HepG2 (cell line): ENCODE results near the gene CUL4A. TPM values are rescaled to one million over a fixed set of nuclear protein-coding genes. Genes with fewer than 3 reads are reported as not detected.

Source experiments
- FOXO1 ChIP-seq: sonication (generic); formaldehyde crosslinking; IDR thresholded peaks from 2 replicates; pipeline ENCODE4 v1.4.0; 2020; ENCODE audit warnings: missing genetic modification reagents
- HOXA7 ChIP-seq: sonication (generic); formaldehyde crosslinking; IDR thresholded peaks from 2 replicates; pipeline ENCODE4 v1.8.1; 2022; ENCODE audit warnings: mild to moderate bottlenecking, missing genetic modification reagents, moderate library complexity
- NFYB ChIP-seq: sonication (generic); formaldehyde crosslinking; IDR thresholded peaks from 2 replicates; pipeline ENCODE4 v1.4.0; 2020; ENCODE audit warnings: missing genetic modification reagents
- RBFOX2 ChIP-seq: fragments of 200-400 bp; formaldehyde crosslinking; IDR thresholded peaks from 2 replicates; pipeline ENCODE4 v1.6.1; 2017; ENCODE audit warnings: low read depth, mild to moderate bottlenecking, low read length
- SSRP1 ChIP-seq: IDR thresholded peaks from 2 replicates; pipeline ENCODE4 v1.6.1; 2016; ENCODE audit warnings: control low read depth
- THAP11 ChIP-seq: IDR thresholded peaks from 2 replicates; pipeline ENCODE4 v1.6.1; 2016; ENCODE audit warnings: missing biosample characterization, missing genetic modification reagents
- ZBTB38 ChIP-seq: sonication (generic); formaldehyde crosslinking; IDR thresholded peaks from 2 replicates; pipeline ENCODE4 v1.5.1; 2020; ENCODE audit warnings: mild to moderate bottlenecking, missing genetic modification reagents
- ZNF12 ChIP-seq: sonication (generic); formaldehyde crosslinking; IDR thresholded peaks from 2 replicates; pipeline ENCODE4 v1.5.0; 2020; ENCODE audit warnings: missing genetic modification reagents
- ZNF20 ChIP-seq: sonication (generic); formaldehyde crosslinking; IDR thresholded peaks from 2 replicates; pipeline ENCODE4 v1.4.0; 2020; ENCODE audit warnings: mild to moderate bottlenecking, moderate library complexity, missing genetic modification reagents
- ZNF337 ChIP-seq: sonication (generic); formaldehyde crosslinking; IDR thresholded peaks from 2 replicates; pipeline ENCODE4 v1.5.1; 2020; ENCODE audit warnings: missing genetic modification reagents, low read depth, mild to moderate bottlenecking, borderline replicate concordance
- ZNF460 ChIP-seq: sonication (generic); formaldehyde crosslinking; IDR thresholded peaks from 2 replicates; pipeline ENCODE4 v1.5.1; 2020; ENCODE audit warnings: missing genetic modification reagents, mild to moderate bottlenecking, borderline replicate concordance
- ZNF598 ChIP-seq: sonication (generic); formaldehyde crosslinking; IDR thresholded peaks from 2 replicates; pipeline ENCODE4 v1.5.1; 2020; ENCODE audit warnings: mild to moderate bottlenecking, missing genetic modification reagents, borderline replicate concordance
- polyA plus RNA-seq, 8 experiments: library from polyadenylated mRNA; depleted of rRNA in 3 of 8; stranded (reverse) in 7 of 8; unstranded in 1 of 8; fragments of >200 nt; fragmentation: Illumina TruSeq in 4 of 8; extraction: Trizol in 4 of 8; gene quantifications; 2 replicates each; pipeline versions ENCODE4 v1.2.1 to v1.2.3, GENCODE V29; 2011 to 2016; ENCODE audit warnings: low read depth in 4 of 8, missing spikeins in 1 of 8, mixed read lengths in 1 of 8; ENCODE audit not compliant: insufficient read depth in 1 of 8
- total RNA-seq, 5 experiments: library from RNA; depleted of rRNA; stranded (reverse); fragments of >200 nt; fragmentation: Illumina TruSeq; extraction: Trizol; gene quantifications; 2 replicates each; pipeline ENCODE4 v1.2.3, GENCODE V29; 2016; ENCODE audit warnings: low read depth in 1 of 5
- TF ChIP-seq, protein P1 (sequence below): sonication (generic); formaldehyde crosslinking; IDR thresholded peaks from 2 replicates; pipeline ENCODE4 v1.4.0; 2020; ENCODE audit warnings: low read depth, missing genetic modification reagents
- TF ChIP-seq, protein P2 (sequence below): sonication (generic); formaldehyde crosslinking; IDR thresholded peaks from 2 replicates; pipeline ENCODE4 v1.4.0; 2020; ENCODE audit warnings: missing genetic modification reagents, borderline replicate concordance
- TF ChIP-seq, protein P3 (sequence below): sonication (generic); formaldehyde crosslinking; IDR thresholded peaks from 2 replicates; pipeline ENCODE4 v1.4.0; 2020; ENCODE audit warnings: missing genetic modification reagents, borderline replicate concordance
- TF ChIP-seq, protein P4 (sequence below): sonication (generic); formaldehyde crosslinking; IDR thresholded peaks from 2 replicates; pipeline ENCODE4 v1.8.0; 2022; ENCODE audit warnings: low read depth, missing genetic modification reagents
- TF ChIP-seq, protein P5 (sequence below): sonication (generic); formaldehyde crosslinking; IDR thresholded peaks from 2 replicates; pipeline ENCODE4 v1.4.0; 2020; ENCODE audit warnings: low read depth, mild to moderate bottlenecking, missing genetic modification reagents
- TF ChIP-seq, protein P6 (sequence below): IDR thresholded peaks from 2 replicates; pipeline ENCODE4 v1.6.1; 2012; ENCODE audit warnings: inconsistent platforms

Gene CUL4A
- total and polyA plus RNA-seq, 2 of the 13 experiments (the other 11 are each of a cell fraction or from before 2014, with no cell fraction given): 51.2 to 75.3 TPM

DNA sequence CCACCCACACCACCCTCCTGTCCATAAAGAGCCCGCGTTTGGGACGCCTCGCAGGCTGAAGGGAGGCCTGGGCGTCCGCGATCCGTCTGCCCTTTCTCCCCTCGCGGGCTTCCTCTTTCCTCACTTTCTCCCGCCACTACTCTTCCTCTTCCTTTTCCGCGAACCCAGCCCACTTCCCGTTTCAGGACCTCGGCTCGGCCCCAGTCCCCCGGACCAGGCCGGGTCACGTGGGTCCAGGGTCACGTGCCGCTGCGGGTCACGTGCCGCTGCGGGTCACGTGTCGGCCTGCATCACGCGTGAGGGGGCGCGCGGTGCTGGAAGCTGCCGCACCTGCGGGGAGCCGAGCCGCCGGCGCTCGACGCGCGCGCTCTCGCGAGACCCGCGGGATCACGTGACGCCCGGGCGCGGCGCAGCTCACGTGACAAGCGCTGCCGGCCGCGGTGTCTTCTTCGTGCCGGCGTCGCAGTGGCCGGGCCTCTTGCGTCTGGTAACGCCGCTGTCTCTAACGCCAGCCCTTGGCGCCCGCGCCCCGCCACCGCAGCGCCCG lies 87.5 kb downstream of the CUL4A start, which contains the start of gene LAMP1 (continued):
- TF ChIP-seq, protein P1, sequence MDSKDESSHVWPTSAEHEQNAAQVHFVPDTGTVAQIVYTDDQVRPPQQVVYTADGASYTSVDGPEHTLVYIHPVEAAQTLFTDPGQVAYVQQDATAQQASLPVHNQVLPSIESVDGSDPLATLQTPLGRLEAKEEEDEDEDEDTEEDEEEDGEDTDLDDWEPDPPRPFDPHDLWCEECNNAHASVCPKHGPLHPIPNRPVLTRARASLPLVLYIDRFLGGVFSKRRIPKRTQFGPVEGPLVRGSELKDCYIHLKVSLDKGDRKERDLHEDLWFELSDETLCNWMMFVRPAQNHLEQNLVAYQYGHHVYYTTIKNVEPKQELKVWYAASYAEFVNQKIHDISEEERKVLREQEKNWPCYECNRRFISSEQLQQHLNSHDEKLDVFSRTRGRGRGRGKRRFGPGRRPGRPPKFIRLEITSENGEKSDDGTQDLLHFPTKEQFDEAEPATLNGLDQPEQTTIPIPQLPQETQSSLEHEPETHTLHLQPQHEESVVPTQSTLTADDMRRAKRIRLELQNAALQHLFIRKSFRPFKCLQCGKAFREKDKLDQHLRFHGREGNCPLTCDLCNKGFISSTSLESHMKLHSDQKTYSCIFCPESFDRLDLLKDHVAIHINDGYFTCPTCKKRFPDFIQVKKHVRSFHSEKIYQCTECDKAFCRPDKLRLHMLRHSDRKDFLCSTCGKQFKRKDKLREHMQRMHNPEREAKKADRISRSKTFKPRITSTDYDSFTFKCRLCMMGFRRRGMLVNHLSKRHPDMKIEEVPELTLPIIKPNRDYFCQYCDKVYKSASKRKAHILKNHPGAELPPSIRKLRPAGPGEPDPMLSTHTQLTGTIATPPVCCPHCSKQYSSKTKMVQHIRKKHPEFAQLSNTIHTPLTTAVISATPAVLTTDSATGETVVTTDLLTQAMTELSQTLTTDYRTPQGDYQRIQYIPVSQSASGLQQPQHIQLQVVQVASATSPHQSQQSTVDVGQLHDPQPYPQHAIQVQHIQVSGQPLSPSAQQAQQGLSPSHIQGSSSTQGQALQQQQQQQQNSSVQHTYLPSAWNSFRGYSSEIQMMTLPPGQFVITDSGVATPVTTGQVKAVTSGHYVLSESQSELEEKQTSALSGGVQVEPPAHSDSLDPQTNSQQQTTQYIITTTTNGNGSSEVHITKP: no peak; the same call in 1 of the 2 replicates
- TF ChIP-seq FOXO1 (CRISPR knock-in tag) (peak; percentile 88), NFYB (peak; percentile 43), SSRP1 (CRISPR knock-in tag) (no peak), ZBTB38 (CRISPR knock-in tag) (peak; percentile 97), ZNF460 (CRISPR knock-in tag) (no peak), ZNF337 (CRISPR knock-in tag) (peak; percentile 79; the same call in 1 of the 2 replicates), ZNF20 (CRISPR knock-in tag) (0 out of 2 replicates have a peak, but pooled peaks have one; percentile 62), ZNF12 (CRISPR knock-in tag) (peak; percentile 69), ZNF598 (peak; percentile 49; the same call in 1 of the 2 replicates), RBFOX2 (peak; percentile 90), THAP11 (CRISPR knock-in tag) (peak; percentile 95), HOXA7 (CRISPR knock-in tag) (no peak)
- TF ChIP-seq, protein P2, sequence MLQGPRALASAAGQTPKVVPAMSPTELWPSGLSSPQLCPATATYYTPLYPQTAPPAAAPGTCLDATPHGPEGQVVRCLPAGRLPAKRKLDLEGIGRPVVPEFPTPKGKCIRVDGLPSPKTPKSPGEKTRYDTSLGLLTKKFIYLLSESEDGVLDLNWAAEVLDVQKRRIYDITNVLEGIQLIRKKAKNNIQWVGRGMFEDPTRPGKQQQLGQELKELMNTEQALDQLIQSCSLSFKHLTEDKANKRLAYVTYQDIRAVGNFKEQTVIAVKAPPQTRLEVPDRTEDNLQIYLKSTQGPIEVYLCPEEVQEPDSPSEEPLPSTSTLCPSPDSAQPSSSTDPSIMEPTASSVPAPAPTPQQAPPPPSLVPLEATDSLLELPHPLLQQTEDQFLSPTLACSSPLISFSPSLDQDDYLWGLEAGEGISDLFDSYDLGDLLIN (CRISPR knock-in tag): peak; percentile 66; the same call in 1 of the 2 replicates
- TF ChIP-seq, protein P3, sequence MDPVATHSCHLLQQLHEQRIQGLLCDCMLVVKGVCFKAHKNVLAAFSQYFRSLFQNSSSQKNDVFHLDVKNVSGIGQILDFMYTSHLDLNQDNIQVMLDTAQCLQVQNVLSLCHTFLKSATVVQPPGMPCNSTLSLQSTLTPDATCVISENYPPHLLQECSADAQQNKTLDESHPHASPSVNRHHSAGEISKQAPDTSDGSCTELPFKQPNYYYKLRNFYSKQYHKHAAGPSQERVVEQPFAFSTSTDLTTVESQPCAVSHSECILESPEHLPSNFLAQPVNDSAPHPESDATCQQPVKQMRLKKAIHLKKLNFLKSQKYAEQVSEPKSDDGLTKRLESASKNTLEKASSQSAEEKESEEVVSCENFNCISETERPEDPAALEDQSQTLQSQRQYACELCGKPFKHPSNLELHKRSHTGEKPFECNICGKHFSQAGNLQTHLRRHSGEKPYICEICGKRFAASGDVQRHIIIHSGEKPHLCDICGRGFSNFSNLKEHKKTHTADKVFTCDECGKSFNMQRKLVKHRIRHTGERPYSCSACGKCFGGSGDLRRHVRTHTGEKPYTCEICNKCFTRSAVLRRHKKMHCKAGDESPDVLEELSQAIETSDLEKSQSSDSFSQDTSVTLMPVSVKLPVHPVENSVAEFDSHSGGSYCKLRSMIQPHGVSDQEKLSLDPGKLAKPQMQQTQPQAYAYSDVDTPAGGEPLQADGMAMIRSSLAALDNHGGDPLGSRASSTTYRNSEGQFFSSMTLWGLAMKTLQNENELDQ (CRISPR knock-in tag): no peak
- TF ChIP-seq, protein P4, sequence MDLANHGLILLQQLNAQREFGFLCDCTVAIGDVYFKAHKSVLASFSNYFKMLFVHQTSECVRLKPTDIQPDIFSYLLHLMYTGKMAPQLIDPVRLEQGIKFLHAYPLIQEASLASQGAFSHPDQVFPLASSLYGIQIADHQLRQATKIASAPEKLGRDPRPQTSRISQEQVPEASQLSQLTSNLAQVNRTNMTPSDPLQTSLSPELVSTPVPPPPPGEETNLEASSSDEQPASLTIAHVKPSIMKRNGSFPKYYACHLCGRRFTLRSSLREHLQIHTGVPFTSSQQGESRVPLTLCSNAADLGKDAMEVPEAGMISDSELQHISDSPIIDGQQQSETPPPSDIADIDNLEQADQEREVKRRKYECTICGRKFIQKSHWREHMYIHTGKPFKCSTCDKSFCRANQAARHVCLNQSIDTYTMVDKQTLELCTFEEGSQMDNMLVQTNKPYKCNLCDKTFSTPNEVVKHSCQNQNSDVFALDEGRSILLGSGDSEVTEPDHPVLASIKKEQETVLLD (CRISPR knock-in tag): peak; percentile 96
- TF ChIP-seq, protein P5, sequence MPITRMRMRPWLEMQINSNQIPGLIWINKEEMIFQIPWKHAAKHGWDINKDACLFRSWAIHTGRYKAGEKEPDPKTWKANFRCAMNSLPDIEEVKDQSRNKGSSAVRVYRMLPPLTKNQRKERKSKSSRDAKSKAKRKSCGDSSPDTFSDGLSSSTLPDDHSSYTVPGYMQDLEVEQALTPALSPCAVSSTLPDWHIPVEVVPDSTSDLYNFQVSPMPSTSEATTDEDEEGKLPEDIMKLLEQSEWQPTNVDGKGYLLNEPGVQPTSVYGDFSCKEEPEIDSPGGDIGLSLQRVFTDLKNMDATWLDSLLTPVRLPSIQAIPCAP (CRISPR knock-in tag): peak; percentile 85
- TF ChIP-seq, protein P6, sequence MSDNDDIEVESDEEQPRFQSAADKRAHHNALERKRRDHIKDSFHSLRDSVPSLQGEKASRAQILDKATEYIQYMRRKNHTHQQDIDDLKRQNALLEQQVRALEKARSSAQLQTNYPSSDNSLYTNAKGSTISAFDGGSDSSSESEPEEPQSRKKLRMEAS: peak; percentile 100
